Measurements from ENCODE around the gene NTHL1. TPM values are rescaled to one million over a fixed set of nuclear protein-coding genes. Genes with fewer than 3 reads are reported as not detected.

Gene NTHL1
- total RNA-seq, 1 experiment from 2014 or later, result 52.0 TPM

DNA sequence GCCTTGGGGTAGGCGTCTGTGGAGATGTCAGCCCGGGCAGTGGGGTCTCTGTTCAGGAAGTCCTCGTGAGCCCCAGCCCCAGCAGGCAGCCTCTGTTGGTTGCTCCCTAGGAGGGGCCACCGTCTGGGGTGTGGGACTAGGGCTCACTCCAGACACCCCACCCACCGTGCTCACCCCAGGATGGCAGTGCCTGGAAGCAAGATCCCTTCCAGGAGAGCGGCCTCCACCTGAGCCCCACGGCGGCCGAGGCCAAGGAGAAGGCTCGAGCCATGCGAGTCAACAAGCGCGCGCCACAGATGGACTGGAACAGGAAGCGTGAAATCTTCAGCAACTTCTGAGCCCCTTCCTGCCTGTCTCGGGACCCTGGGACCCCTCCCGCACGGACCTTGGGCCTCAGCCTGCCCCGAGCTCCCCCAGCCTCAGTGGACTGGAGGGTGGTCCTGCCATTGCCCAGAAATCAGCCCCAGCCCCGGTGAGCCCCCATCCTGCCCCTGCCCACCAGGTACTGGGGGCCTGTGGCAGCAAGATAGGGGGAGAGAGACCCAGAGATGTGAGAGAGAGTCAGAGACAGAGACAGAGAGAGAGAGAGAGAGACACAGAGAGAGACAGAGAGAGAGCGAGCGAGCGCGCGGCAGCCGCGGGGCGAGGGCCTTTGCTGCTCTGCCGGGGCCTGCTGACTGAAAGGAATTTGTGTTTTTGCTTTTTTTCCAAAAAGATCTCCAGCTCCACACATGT, 9.8 kb downstream of the NTHL1 start:
- H3K9me3 ChIP-seq (ENCODE audit: control insufficient read depth, low read depth, low read length), result no peaks in the 10 kb centered on the region
- H3K23ac ChIP-seq (ENCODE audit: insufficient read length, low read depth, low read length), result no peak overlapping the region
- Mint-ChIP-seq H3K27me3 (ENCODE audit: low read depth) (no peaks in the 10 kb centered on the region), H3K4me1 (peaks cover 4 to 6% of the 10 kb centered on the region in 2 experiments; a peak in 3 of 4 replicates), H3K36me3 (ENCODE audit: insufficient read depth in 1 of 3, low read depth in 3 of 3) (no peaks in the 10 kb centered on the region; a peak in 3 of 7 replicates), H3K9me3 (no peaks in the 10 kb centered on the region), H3K27ac (0 out of 7 replicates have a peak overlapping the region, but pooled peaks of 1 of the 3 experiments have one; percentile 70), H3K4me3 (no peak overlapping the region)
- H2BK15ac ChIP-seq (ENCODE audit: low read depth, low read length), result no peak overlapping the region
- no peak for DNase-seq
- no peak overlapping the region for H3K9ac ChIP-seq (ENCODE audit: extremely low read depth, insufficient read length, low read length)
- no peak overlapping the region for H2BK20ac ChIP-seq (ENCODE audit: low read depth, low read length, poor library complexity, severe bottlenecking)
- TF ChIP-seq, protein P1, sequence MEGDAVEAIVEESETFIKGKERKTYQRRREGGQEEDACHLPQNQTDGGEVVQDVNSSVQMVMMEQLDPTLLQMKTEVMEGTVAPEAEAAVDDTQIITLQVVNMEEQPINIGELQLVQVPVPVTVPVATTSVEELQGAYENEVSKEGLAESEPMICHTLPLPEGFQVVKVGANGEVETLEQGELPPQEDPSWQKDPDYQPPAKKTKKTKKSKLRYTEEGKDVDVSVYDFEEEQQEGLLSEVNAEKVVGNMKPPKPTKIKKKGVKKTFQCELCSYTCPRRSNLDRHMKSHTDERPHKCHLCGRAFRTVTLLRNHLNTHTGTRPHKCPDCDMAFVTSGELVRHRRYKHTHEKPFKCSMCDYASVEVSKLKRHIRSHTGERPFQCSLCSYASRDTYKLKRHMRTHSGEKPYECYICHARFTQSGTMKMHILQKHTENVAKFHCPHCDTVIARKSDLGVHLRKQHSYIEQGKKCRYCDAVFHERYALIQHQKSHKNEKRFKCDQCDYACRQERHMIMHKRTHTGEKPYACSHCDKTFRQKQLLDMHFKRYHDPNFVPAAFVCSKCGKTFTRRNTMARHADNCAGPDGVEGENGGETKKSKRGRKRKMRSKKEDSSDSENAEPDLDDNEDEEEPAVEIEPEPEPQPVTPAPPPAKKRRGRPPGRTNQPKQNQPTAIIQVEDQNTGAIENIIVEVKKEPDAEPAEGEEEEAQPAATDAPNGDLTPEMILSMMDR (conservative IDR thresholded peaks at IDR 0.05), result no peak
- H2AFZ ChIP-seq (ENCODE audit: low read length), result no peak overlapping the region
- no peak overlapping the region for H3K14ac ChIP-seq (ENCODE audit: insufficient read depth, low read length)
- no peak overlapping the region for H4K91ac ChIP-seq (ENCODE audit: insufficient read length, low read depth, low read length)
- H3T11ph ChIP-seq (ENCODE audit: low read length), result no peak overlapping the region
- no peaks in the 10 kb centered on the region for H3K79me2 ChIP-seq (ENCODE audit: insufficient read depth, low read length)
- no CpG with 5 or more reads among the region's 29 CpGs for WGBS (ENCODE audit: extremely low coverage, insufficient read length, low lambda C conversion rate)
- no peaks in the 10 kb centered on the region for H4K20me1 ChIP-seq (ENCODE audit: control insufficient read depth, insufficient read depth, insufficient read length)
- H3K4me2 ChIP-seq (ENCODE audit: insufficient read depth, insufficient read length, low read length), result no peak overlapping the region
- no peaks in the 10 kb centered on the region for H3K4me1 ChIP-seq (ENCODE audit: insufficient read depth, low read length)
- H2BK5ac ChIP-seq (ENCODE audit: insufficient read length, low read length), result no peak overlapping the region
- no peaks in the 10 kb centered on the region for H3K79me1 ChIP-seq (ENCODE audit: insufficient read depth, low read depth, low read length, poor library complexity, severe bottlenecking)
- H2AK5ac ChIP-seq (ENCODE audit: insufficient read length, low read length), result no peak overlapping the region
- no peak overlapping the region for H3K18ac ChIP-seq (ENCODE audit: insufficient read length, low read depth, low read length)
- H3K23me2 ChIP-seq (ENCODE audit: insufficient read length, low read depth, low read length, poor library complexity, severe bottlenecking), result no peaks in the 10 kb centered on the region
- H2BK120ac ChIP-seq (ENCODE audit: low read depth, low read length, poor library complexity, severe bottlenecking), result no peak overlapping the region
- no peak overlapping the region for H4K8ac ChIP-seq (replicated peaks; ENCODE audit: insufficient read length, low read depth, low read length)
- H2BK12ac ChIP-seq (ENCODE audit: insufficient read length, low read depth, low read length), result no peak overlapping the region
- no peak overlapping the region for H3K4ac ChIP-seq (ENCODE audit: low read depth, low read length)
- H3K27me3 ChIP-seq (ENCODE audit: insufficient read depth, low read length), result no peaks in the 10 kb centered on the region
- H3K27ac ChIP-seq (ENCODE audit: insufficient read length, low read depth, low read length), result no peak overlapping the region
- H3K56ac ChIP-seq (ENCODE audit: insufficient read length, low read depth, low read length), result no peak overlapping the region
- no peak overlapping the region for H4K5ac ChIP-seq (ENCODE audit: insufficient read length, low read depth, low read length)
